ENCODE results near the gene NAV2.

DNA sequence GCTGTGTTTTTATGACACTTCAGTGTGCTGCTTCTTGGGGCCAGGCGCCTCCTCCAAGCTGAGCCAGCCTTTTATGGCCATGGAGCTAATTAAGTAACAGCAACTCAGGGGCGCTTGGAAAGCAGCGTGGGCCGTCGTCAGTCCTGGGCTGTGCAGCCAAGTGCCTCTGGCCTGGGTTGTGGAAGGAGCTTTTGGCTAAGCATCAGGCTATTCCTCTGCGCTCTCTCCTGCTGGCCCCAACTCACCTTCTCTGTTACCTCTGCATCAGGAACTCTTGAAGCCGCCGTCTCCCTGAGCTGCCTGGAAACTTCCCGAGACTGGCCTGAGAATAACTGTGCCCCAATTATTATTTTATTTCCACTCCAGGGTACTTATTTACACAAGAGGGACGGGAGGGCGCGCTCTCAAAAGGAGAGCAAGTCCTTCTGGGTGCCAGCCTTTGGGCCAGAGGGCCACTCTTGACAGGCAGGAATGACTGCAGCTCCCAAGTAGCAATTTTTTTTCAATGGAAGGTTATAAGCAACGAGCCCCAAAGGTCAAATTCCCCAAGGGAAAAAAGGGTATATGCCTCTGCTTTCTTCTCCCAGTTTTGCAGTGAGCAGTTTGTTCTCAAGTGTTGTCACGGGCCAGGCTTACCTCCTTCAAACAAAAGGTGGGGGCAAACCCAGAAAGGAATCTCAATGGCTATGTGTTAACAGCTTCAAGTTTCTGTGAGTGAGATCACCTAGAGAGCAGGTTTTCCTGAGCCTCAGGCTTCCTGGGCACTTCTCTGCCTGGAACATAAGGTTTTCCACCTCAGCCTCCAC, 38.5 kb upstream of the NAV2 start:
- TF ChIP-seq, protein P1, sequence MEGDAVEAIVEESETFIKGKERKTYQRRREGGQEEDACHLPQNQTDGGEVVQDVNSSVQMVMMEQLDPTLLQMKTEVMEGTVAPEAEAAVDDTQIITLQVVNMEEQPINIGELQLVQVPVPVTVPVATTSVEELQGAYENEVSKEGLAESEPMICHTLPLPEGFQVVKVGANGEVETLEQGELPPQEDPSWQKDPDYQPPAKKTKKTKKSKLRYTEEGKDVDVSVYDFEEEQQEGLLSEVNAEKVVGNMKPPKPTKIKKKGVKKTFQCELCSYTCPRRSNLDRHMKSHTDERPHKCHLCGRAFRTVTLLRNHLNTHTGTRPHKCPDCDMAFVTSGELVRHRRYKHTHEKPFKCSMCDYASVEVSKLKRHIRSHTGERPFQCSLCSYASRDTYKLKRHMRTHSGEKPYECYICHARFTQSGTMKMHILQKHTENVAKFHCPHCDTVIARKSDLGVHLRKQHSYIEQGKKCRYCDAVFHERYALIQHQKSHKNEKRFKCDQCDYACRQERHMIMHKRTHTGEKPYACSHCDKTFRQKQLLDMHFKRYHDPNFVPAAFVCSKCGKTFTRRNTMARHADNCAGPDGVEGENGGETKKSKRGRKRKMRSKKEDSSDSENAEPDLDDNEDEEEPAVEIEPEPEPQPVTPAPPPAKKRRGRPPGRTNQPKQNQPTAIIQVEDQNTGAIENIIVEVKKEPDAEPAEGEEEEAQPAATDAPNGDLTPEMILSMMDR (IDR thresholded peaks at IDR 0.05): no peak
- TF ChIP-seq POLR2A (IDR thresholded peaks at IDR 0.05): no peak

All from testis (tissue), 2 donors.